SK-N-MC (cell line): ENCODE measurements around the gene DNA2.

ENCODE experiments used
- EZH2 ChIP-seq: fragments of 200-600 bp; sonication (generic); IDR thresholded peaks from one replicate; pipeline ENCODE4 v1.6.1; 2017; ENCODE audit warnings: antibody characterized with exemption
- POLR2AphosphoS5 ChIP-seq: IDR thresholded peaks from 2 replicates; pipeline ENCODE4 v1.6.1; 2012; ENCODE audit warnings: mild to moderate bottlenecking, low read depth, low read length, borderline replicate concordance

- TF ChIP-seq POLR2AphosphoS5 (no peak), EZH2 (no peak)
Observed at GRCh38 chr10:68423522-68423921, 48.3 kb downstream of the DNA2 start.
